ENCODE data around the gene SRGAP2C. TPM values are rescaled to one million over a fixed set of nuclear protein-coding genes. Genes with fewer than 3 reads are reported as not detected.
"Not testable (repeated sequence)": the region's sequence is repeated elsewhere in the genome, so short reads cannot be mapped to it uniquely, and the experiment has no call there.

Gene SRGAP2C
- total RNA-seq, 2 experiments from 2014 or later, result 20.3 to 26.4 TPM

DNA sequence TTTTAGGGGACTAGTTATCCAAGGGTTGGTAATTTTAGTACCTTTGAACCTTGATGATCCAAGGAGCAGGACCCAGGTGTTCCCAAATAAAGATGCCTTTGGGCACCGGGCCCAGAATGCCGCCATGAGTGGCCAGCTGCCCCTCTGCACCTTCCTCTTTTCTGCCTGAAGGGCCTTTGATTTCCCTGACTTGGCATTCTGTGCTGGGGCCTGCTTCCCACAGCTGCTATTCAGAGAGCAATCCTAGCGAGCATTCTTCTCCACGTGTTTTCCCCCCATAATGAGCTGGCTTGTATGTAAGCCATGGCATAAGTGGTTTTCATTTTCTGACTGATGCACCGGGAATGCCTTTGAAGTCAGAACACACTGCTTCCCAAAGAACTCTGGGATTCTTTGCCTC is 184.1 kb downstream of the SRGAP2C start:
- H3K4me1 Mint-ChIP-seq (ENCODE audit: low read depth); H3K4me3 Mint-ChIP-seq; H3K36me3 Mint-ChIP-seq; intact Hi-C loops (cut with micrococcal nuclease); H3K27ac Mint-ChIP-seq; H3K9me3 Mint-ChIP-seq; DNase-seq; POLR2A ChIA-PET; CTCF ChIA-PET; H3K27me3 Mint-ChIP-seq: not testable (repeated sequence)

DNA sequence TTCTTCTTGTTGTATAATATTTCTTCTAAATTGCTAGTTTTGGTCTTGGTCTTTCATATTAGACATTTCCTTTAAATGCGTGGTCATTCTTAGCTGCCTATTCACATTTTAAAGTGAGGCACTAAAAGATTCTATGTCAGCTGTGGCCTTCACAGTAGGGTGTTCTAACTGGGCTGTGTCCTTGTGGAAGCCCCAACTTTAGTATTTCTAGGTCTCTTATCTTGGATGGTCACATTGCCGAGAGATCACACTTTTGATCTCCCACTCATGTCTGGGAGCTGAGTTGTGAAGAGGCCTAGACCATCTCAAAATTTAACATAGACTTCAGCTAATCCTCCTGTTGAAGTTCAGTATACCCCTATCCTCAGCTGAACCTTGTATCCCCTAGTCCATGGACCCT is 185.2 kb downstream of the SRGAP2C start:
- H3K36me3 Mint-ChIP-seq; intact Hi-C loops (cut with micrococcal nuclease); DNase-seq; H3K4me1 Mint-ChIP-seq (ENCODE audit: low read depth); H3K27ac Mint-ChIP-seq; POLR2A ChIA-PET; H3K9me3 Mint-ChIP-seq; H3K27me3 Mint-ChIP-seq; CTCF ChIA-PET; H3K4me3 Mint-ChIP-seq: not testable (repeated sequence)

DNA sequence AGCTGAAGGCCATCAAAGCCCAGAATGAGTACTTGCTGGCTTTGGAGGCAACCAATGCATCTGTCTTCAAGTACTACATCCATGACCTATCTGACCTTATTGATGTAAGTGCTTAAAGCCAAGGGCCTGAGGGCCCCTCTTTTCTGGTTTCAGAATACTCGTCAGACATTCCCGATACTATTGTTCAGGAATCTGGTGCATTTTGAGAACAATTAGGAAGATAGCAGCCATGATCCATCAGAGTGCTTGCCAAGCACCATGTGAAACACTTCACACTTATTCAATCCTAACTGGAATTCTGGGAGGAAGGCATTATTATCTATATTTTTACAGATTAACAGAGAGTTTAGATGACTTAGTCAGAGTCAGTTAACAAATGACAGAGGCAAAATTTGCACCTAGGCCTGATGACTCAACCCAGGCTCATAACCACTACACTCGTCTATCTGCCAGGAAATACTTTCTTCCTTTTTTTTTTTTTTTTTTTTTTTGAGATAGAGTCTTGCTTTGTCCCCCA is 190.1 kb downstream of the SRGAP2C start:
- H3K9me3 Mint-ChIP-seq; POLR2A ChIA-PET; H3K27me3 Mint-ChIP-seq; DNase-seq; H3K4me1 Mint-ChIP-seq (ENCODE audit: low read depth); H3K36me3 Mint-ChIP-seq; H3K27ac Mint-ChIP-seq; CTCF ChIA-PET; intact Hi-C loops (cut with micrococcal nuclease); H3K4me3 Mint-ChIP-seq: not testable (repeated sequence)

DNA sequence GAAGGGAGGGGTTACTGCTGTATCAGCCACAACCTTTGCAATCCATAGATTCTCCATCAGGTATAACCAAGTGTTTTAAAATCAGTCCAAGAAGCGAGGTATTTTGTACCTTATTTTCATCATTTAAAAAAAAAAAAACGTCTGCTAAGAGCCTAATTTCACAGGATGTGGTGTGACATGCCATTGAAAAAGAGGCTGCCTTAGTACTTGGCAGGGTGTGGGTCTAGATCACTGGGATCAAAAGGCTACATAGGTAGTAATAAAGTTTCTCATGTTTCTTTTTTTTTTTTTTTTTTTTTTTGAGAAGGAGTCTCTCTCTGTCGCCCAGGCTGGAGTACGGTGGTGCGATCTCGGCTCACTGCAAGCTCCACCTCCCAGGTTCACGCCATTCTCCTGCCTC is 192.2 kb downstream of the SRGAP2C start:
- H3K27me3 Mint-ChIP-seq; CTCF ChIA-PET; H3K36me3 Mint-ChIP-seq; intact Hi-C loops (cut with micrococcal nuclease); POLR2A ChIA-PET; H3K9me3 Mint-ChIP-seq; H3K4me1 Mint-ChIP-seq (ENCODE audit: low read depth); H3K27ac Mint-ChIP-seq; H3K4me3 Mint-ChIP-seq; DNase-seq: not testable (repeated sequence)

DNA sequence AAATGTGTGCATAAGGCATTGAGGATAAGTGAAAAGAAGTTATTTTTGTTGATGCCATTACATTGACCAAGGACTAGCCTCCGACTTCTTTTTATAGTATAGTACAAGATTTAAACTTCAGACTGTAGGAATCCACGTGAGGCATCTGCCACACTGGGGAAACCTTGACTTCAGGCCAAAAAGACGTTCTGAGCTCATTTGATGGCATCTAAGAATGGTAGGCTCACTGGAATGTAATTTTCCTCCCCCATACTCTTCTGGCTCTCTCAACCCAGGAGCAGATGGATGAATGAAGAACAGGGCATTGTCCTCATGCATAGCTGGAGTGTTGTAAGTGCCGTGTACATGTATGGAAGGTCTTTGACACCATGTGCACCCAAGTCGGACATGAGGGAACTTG is 194.0 kb downstream of the SRGAP2C start:
- H3K27ac Mint-ChIP-seq; H3K36me3 Mint-ChIP-seq; DNase-seq; intact Hi-C loops (cut with micrococcal nuclease); H3K4me1 Mint-ChIP-seq (ENCODE audit: low read depth); H3K4me3 Mint-ChIP-seq; H3K27me3 Mint-ChIP-seq; CTCF ChIA-PET; H3K9me3 Mint-ChIP-seq; POLR2A ChIA-PET: not testable (repeated sequence)

DNA sequence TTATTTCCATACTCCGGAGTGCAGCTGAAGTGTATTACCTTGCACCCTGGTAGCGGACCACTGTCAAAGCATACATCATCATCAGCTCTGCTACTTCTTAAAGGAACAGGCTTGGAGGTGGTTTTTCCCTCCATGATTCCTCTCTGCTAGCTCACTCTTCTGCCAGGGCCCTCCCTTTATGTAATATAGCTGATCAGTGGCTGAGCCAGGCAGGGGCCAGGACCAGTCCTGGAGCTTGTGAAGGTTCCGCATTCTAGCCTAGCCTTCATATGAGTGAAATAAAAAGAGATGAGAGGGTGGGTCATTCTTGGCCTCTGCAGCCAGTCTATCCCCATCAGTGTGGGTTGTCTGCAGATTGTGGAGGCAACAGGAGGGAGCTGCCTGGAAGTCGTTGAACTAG is 200.0 kb downstream of the SRGAP2C start:
- DNase-seq; H3K9me3 Mint-ChIP-seq; H3K4me3 Mint-ChIP-seq; H3K27me3 Mint-ChIP-seq; H3K36me3 Mint-ChIP-seq; H3K27ac Mint-ChIP-seq; CTCF ChIA-PET; H3K4me1 Mint-ChIP-seq (ENCODE audit: low read depth); POLR2A ChIA-PET; intact Hi-C loops (cut with micrococcal nuclease): not testable (repeated sequence)

DNA sequence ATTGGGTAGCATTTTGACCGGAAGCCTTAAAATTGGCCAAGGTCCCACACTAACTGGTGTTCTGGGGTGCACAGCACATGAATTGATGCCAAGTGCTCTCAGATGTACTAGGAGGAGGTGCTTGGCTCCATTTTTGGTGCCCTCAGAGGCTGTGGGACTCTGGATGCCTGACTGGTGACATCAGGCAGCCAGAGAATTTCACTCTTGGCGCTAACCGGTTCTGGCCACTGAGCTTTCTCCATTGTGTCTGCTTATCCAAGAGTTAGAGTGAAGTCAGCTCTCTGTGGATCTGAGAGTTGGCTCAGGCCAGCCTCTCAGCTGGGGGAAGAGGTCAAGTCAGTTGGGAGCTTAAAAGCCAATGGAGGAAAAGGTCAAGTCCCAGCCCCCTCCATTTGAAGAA is 200.4 kb downstream of the SRGAP2C start:
- CTCF ChIA-PET; intact Hi-C loops (cut with micrococcal nuclease); H3K4me3 Mint-ChIP-seq; H3K9me3 Mint-ChIP-seq; H3K27ac Mint-ChIP-seq; DNase-seq; H3K4me1 Mint-ChIP-seq (ENCODE audit: low read depth); POLR2A ChIA-PET; H3K36me3 Mint-ChIP-seq; H3K27me3 Mint-ChIP-seq: not testable (repeated sequence)

DNA sequence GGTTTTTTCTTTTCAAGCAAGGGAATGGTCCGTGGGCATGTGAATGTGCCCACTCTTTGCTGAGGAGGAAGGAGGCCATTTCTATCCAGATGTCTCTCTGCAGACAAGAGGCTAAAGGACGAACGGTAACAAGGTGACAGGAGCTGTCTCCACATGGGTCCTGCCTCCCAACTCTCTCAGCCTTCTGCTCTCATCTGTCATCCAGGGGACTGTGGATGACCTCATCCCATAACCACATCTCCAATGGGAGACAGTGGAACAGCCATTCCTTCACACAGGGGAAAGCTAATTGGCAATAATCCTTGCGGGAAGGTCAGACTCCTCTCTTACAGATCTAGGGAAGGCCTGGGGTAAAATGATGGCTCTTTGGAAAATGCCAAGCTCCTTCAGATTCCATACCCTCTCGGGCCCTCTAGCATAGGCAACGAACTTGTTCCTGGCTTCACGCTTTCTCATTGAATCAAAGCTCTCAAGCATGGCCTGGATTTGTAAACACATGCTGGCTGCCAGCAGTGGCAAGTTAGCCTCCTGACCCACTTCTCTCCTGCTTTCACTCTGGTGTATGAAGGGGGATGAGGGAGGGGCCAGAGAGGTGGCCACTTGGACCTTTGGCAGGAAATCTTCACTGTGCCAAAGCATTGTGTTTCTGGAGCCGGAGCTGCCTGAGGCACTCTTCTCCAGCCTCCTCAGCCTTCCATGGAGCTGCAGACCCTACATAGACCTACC is 201.0 kb downstream of the SRGAP2C start:
- H3K27ac Mint-ChIP-seq; DNase-seq; H3K36me3 Mint-ChIP-seq; intact Hi-C loops (cut with micrococcal nuclease); H3K9me3 Mint-ChIP-seq; H3K27me3 Mint-ChIP-seq; POLR2A ChIA-PET; H3K4me1 Mint-ChIP-seq (ENCODE audit: low read depth); H3K4me3 Mint-ChIP-seq; CTCF ChIA-PET: not testable (repeated sequence)

DNA sequence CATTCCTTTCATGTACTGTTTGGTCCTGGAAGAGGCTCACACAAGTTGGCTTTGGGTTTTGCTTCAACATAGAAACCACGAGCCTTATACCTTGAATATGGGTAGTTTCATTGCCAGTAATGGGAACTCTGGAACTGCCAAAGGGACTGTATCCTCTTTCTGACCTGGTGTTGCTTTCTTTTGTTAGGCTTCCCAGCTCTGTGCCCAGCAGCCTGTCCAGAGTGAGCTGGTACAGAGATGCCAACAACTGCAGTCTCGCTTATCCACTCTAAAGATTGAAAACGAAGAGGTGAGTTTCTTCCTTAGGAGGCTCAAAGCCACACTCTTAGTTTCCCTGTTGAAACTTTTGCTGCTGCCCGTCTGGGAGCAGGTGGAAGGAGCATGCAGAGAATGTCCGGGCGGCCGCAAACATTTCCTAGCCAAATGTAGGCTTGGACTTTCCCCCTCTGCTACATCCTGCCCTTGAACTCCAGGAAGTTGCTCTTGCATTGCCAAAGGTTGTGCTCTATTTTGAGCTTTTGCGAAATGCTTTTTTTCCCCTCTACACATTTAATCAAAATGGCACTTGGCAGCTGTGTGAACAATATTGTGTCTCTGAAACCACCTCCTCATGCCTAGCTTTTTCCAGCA is 201.7 kb downstream of the SRGAP2C start:
- H3K9me3 Mint-ChIP-seq; H3K27me3 Mint-ChIP-seq; CTCF ChIA-PET; H3K4me1 Mint-ChIP-seq (ENCODE audit: low read depth); H3K27ac Mint-ChIP-seq; DNase-seq; POLR2A ChIA-PET; H3K36me3 Mint-ChIP-seq; H3K4me3 Mint-ChIP-seq; intact Hi-C loops (cut with micrococcal nuclease): not testable (repeated sequence)

DNA sequence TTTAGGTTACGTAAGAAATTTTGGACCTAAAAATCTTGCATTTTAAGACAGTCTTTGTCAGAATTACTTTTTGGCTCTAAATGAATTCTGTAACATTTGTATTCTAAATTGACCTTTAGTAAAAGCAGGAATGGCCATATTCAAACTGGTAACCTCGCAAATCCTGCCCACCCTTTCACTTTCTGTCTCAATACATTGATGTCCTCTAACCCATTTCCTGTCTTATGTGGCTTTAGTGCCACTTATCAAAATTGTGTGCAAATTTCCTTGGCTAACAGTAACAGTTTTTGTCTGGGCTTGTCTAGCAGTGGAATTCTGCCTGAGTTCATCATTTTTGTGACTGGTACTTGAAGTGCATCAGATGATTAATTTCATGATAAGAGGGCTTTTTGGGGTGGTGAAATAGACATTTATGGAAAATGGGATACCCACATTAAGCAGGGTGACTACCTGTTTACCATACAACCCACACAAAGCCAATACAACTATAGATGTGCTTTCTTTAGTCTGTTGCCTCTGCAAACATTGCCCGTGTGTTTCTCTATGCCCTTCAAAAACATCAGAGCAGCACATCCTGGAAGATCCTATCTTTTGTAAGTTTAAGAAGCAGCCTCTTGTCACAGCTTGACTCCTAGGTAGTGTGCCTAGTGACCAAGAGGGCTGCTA is 205.3 kb downstream of the SRGAP2C start:
- not testable (repeated sequence) for H3K9me3 Mint-ChIP-seq

DNA sequence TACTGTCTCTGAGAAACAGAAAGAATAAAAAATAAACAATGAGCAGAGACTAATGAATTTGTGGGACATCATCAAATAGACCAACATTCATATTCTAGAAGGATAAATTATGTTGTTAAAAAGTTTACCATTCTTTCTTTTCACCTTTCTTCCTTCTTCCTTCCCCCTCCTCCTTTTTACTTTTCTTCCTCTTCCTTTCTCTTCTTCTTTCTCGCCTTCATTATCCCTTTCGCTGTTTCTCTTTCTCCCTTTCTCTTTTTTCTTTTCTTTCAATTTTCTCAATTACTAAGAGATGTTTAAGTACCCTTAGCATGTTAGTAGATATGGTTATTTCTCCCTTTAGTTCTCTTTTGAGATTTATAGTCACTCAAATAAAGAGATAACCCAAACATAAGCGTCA is 207.4 kb downstream of the SRGAP2C start:
- POLR2A ChIA-PET; intact Hi-C loops (cut with micrococcal nuclease); H3K9me3 Mint-ChIP-seq; H3K36me3 Mint-ChIP-seq; H3K4me3 Mint-ChIP-seq; H3K27me3 Mint-ChIP-seq; CTCF ChIA-PET; DNase-seq; H3K27ac Mint-ChIP-seq; H3K4me1 Mint-ChIP-seq (ENCODE audit: low read depth): not testable (repeated sequence)

More for the DNA sequence above, 205.3 kb downstream of the SRGAP2C start:
- H3K27me3 Mint-ChIP-seq; H3K36me3 Mint-ChIP-seq; H3K4me3 Mint-ChIP-seq; CTCF ChIA-PET; POLR2A ChIA-PET; H3K4me1 Mint-ChIP-seq (ENCODE audit: low read depth); intact Hi-C loops (cut with micrococcal nuclease); DNase-seq; H3K27ac Mint-ChIP-seq: not testable (repeated sequence)

DNA sequence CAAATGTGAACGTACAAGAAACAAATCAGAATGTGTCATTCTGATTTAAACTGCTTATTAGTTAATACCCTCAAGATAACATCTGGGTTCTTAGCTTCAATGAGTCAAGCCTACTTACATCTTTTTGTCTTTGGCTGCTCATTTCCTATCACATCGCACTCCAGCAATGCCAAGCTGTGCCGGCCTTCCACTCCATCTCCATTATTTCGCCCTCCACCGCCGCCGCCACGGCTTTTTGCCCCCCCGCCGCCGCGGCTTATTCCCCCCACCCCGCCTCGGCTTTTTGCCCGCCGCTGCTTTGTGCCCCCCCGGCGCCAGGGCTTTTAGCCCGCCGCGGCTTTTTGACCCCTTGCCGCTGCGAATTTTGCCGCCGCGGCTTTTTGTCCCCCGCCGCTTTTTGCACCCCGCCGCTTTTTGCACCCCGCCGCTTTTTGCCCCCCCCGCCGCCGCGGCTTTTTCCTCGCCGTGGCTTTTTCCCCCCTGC is 211.0 kb downstream of the SRGAP2C start:
- Mint-ChIP-seq H3K4me1 (ENCODE audit: low read depth) (peaks cover 11% of the 10 kb centered on the region), H3K4me3 (peak overlapping the region; percentile 70), H3K27me3 (peaks cover 12% of the 10 kb centered on the region)
- intact Hi-C loops (cut with micrococcal nuclease); H3K27ac Mint-ChIP-seq; POLR2A ChIA-PET; H3K9me3 Mint-ChIP-seq; H3K36me3 Mint-ChIP-seq: not testable (repeated sequence)
- DNase-seq, result peak; percentile 15
- CTCF ChIA-PET, result interaction anchor here (0.7 kb wide), 1 partner anchor 36 kb away, joined by 3 read pairs; no protein-coding TSS in a partner anchor
